WTC11 (cell line): Measurements from ENCODE around the gene PRKCE.

ENCODE experiments used
- ATF3 ChIP-seq: sonication (generic); formaldehyde crosslinking; conservative IDR thresholded peaks from 2 replicates; pipeline ENCODE4 v1.8.1; 2022; ENCODE audit warnings: mild to moderate bottlenecking, missing genetic modification reagents
- CTCF ChIP-seq: fragments of 200-600 bp; IDR thresholded peaks from 2 replicates; pipeline ENCODE4 v1.8.0; 2022; ENCODE audit warnings: antibody characterized with exemption
- E2F5 ChIP-seq: sonication (generic); formaldehyde crosslinking; IDR thresholded peaks from 2 replicates; pipeline ENCODE4 v1.8.1; 2022; ENCODE audit warnings: mild to moderate bottlenecking, moderate library complexity, missing genetic modification reagents
- MYBL2 ChIP-seq: sonication (generic); formaldehyde crosslinking; IDR thresholded peaks from 2 replicates; pipeline ENCODE4 v1.8.1; 2023; ENCODE audit warnings: mild to moderate bottlenecking, moderate library complexity, missing genetic modification reagents

GRCh38 chr2:45814488-45814887 is 163.0 kb downstream of the PRKCE start:
- TF ChIP-seq CTCF: no peak
- TF ChIP-seq E2F5: no peak
- no peak for TF ChIP-seq MYBL2 (CRISPR knock-in tag)
- TF ChIP-seq ATF3 (CRISPR knock-in tag): no peak
